ENCODE data around the gene ZCCHC7. TPM values are rescaled to one million over a fixed set of nuclear protein-coding genes. Genes with fewer than 3 reads are reported as not detected.

Gene ZCCHC7
- total RNA-seq, 1 donor: 25.0 TPM

DNA sequence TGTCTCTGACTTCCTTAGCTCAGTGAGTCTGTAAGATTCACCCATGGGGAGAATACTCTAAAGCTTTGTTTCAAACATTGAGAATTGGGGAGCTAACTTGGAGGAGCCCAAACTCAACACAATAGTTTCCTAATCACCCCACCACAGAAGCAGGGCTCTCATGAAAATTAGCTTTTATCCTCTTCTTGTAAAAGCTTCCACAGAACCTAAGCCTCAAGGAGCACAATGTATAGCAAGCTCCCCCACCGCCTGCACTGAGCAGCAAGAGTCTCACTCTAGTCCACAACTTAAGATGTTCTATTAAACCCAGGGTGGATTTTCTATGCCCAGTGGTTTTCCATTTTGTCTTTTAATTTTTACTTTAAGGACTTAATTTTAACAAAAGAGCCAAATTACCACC lies 253.2 kb downstream of the ZCCHC7 start:
- H3K4me3 ChIP-seq (ENCODE audit: low read depth, low read length): no peak overlapping the region
- TF ChIP-seq, protein P1, sequence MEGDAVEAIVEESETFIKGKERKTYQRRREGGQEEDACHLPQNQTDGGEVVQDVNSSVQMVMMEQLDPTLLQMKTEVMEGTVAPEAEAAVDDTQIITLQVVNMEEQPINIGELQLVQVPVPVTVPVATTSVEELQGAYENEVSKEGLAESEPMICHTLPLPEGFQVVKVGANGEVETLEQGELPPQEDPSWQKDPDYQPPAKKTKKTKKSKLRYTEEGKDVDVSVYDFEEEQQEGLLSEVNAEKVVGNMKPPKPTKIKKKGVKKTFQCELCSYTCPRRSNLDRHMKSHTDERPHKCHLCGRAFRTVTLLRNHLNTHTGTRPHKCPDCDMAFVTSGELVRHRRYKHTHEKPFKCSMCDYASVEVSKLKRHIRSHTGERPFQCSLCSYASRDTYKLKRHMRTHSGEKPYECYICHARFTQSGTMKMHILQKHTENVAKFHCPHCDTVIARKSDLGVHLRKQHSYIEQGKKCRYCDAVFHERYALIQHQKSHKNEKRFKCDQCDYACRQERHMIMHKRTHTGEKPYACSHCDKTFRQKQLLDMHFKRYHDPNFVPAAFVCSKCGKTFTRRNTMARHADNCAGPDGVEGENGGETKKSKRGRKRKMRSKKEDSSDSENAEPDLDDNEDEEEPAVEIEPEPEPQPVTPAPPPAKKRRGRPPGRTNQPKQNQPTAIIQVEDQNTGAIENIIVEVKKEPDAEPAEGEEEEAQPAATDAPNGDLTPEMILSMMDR (IDR thresholded peaks at IDR 0.05; ENCODE audit: insufficient read depth, low read depth, low read length): no peak
- DNase-seq (ENCODE audit: low read depth): no peak

DNA sequence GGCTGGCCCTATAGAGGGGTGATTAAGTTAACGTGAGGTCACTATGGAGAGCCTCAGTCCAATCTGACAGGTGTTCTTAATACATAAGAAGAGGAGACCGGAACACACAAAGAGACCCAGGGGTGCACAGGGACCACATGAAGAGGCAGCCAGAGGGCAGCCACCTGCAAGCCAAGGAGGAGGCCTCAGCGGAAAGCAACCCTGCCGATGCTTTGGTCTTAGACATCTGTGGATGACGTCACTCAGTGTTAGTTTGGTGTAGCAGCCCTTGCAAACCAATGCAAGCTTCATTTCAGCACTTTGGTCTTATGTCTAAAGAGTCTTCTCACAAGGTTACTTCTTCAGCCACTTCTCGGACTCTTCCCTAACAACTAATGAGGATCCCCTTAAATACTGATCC lies 254.5 kb downstream of the ZCCHC7 start:
- TF ChIP-seq, protein P1 (IDR thresholded peaks at IDR 0.05; ENCODE audit: insufficient read depth, low read depth, low read length): no peak
- no peak overlapping the region for H3K4me3 ChIP-seq (ENCODE audit: low read depth, low read length)
- DNase-seq (ENCODE audit: low read depth): no peak

DNA sequence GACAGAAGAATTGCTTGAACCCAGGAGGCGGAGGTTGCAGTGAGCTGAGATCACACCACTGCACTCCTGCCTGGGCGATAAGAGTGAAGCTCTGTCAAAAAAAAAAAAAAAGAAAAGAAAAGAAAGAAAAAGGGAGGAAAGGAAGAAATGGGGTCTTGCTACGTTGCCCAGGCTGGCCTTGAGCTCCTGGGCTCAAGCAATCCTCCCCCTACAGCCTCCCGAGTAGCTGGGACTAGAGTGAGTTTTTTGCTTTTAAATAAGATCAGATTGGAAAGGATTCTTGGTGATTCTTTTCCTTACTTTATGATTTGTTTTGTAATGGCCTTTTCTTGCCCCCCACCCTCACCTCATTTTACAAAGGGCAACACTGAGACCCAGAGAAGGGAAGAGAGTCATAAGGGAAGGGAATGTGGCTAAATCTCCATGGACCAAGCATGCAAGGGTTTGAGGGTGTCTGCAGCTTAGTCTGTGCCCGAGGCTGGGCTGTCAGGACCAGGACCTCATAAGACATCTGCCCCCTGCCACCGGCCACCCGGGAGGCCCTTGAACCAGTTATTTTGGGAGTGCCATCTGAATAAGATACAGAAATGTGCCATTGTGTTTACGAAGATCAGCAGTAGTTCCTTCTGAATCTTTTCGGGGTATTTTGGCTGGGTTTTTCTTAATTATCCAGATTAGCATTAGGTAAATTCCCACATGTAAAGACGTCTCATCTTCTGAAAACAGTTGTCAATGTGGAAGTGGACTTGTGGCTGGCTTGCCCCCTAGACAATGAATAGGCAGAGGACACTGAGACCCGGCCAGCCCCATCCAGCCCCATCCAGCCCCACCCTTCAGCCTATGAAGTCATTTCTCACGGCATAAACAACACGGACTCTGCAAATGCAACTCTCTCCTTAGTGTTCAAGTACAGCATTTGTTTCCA lies 257.6 kb downstream of the ZCCHC7 start:
- TF ChIP-seq, protein P1 (IDR thresholded peaks at IDR 0.05; ENCODE audit: insufficient read depth, low read depth, low read length): no peak
- DNase-seq (ENCODE audit: low read depth): no peak
- no peak overlapping the region for H3K4me3 ChIP-seq (ENCODE audit: low read depth, low read length)

DNA sequence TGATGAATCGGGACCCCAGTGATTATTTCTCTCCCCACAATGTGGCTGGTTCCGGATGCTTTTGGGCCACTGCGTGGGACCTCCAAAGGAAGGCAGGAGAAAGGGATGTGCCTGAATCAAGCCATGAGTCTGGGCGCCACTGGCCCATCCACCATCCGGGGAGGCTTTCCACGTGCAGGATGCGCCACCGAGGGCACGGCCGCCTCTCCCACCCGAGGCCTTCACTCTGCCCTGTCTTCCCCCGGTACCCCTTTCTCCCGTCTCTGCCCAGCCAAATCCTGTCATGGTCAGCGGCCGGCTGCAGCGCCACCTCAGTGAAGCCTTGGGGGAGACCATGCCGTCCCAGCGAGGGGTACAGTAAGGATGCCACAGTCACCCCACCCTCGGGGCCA lies 258.2 kb downstream of the ZCCHC7 start:
- no peak for DNase-seq (ENCODE audit: low read depth)
- no peak overlapping the region for H3K4me3 ChIP-seq (ENCODE audit: low read depth, low read length)
- TF ChIP-seq, protein P1 (IDR thresholded peaks at IDR 0.05; ENCODE audit: insufficient read depth, low read depth, low read length): no peak

DNA sequence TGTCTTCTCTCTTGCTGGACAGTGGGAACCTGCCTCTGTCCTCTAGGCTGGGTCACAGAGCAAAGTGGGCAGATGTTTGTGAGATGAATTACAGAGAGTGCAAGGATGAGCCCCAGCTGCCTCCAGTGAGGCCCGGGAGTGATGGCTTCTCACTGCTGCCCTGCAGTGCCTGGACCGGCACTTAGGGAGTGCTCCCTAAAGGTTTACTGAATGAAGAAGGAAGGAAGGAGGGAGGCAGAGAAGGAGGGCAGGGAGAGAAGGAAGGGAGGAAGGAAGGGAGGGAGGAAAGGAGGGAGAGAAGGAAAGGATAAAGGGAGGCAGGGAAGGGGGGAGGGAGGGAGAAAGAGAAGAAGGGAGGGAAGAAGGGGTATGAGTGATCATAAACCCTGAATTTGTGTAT lies 259.5 kb downstream of the ZCCHC7 start:
- no peak overlapping the region for H3K4me3 ChIP-seq (ENCODE audit: low read depth, low read length)
- TF ChIP-seq, protein P1 (IDR thresholded peaks at IDR 0.05; ENCODE audit: insufficient read depth, low read depth, low read length): no peak
- DNase-seq (ENCODE audit: low read depth): no peak

DNA sequence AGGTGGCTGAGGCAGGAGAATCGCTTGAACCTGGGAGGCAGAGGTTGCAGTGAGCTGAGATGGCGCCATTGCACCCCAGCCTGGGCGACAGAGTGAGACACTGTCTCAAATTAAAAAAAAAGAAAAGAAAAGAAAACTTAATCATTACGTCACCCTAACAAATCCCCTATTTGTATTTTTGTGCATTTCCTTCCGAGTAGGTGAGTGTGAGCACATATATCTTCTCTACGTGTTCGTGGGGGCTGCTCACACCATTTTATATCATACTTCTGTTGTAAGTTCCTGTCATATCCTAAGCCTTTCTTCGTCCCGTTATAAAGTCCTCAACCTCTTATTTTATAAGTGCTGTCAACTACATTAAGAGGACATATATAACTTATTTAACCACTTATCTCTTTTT lies 260.2 kb downstream of the ZCCHC7 start:
- DNase-seq (ENCODE audit: low read depth): no peak
- TF ChIP-seq, protein P1 (IDR thresholded peaks at IDR 0.05; ENCODE audit: insufficient read depth, low read depth, low read length): no peak
- no peak overlapping the region for H3K4me3 ChIP-seq (ENCODE audit: low read depth, low read length)

Measured in fibroblast of villous mesenchyme (primary cell).